Osteoblast (primary cell): Measurements from ENCODE around the gene TMC4. TPM values are rescaled to one million over a fixed set of nuclear protein-coding genes. Genes with fewer than 3 reads are reported as not detected.

Experiments used
- DNase-seq: peaks from one replicate; pipeline ENCODE4 v3.0.0; 2011; ENCODE audit warnings: low spot score, mixed read lengths; ENCODE audit not compliant: insufficient read length; ENCODE audit errors: missing footprints
- H2AFZ ChIP-seq: 2 replicates; pipeline ENCODE4 v1.6.0; 2011; ENCODE audit warnings: mild to moderate bottlenecking, low read length
- H3K27ac ChIP-seq: 2 replicates; pipeline ENCODE4 v1.5.1; 2011; ENCODE audit warnings: mild to moderate bottlenecking, low read depth, low read length, moderate library complexity
- H3K27me3 ChIP-seq: 2 replicates; pipeline ENCODE4 v1.6.0; 2012; ENCODE audit warnings: mild to moderate bottlenecking, control low read depth, inconsistent platforms, low read length, moderate library complexity; ENCODE audit not compliant: insufficient read depth
- H3K36me3 ChIP-seq: 2 replicates; pipeline ENCODE4 v1.5.1; 2011; ENCODE audit warnings: mild to moderate bottlenecking, low read length, control low read depth, moderate library complexity; ENCODE audit not compliant: insufficient read depth
- H3K4me1 ChIP-seq: 2 replicates; pipeline ENCODE4 v1.5.1; 2011; ENCODE audit warnings: mild to moderate bottlenecking, low read length, control low read depth, moderate library complexity; ENCODE audit not compliant: insufficient read depth
- H3K4me2 ChIP-seq: 2 replicates; pipeline ENCODE4 v1.6.0; 2011; ENCODE audit warnings: mild to moderate bottlenecking, low read length; ENCODE audit not compliant: insufficient read depth
- H3K4me3 ChIP-seq: fragments of 200-600 bp; sonication (generic); 3 replicates; pipeline ENCODE4 v1.5.1; 2012; ENCODE audit warnings: mild to moderate bottlenecking, low read length, inconsistent platforms; ENCODE audit not compliant: insufficient read depth
- H3K79me2 ChIP-seq: 2 replicates; pipeline ENCODE4 v1.6.0; 2012; ENCODE audit warnings: mild to moderate bottlenecking, low read length, control low read depth, inconsistent platforms; ENCODE audit not compliant: insufficient read depth
- H3K9me3 ChIP-seq: 2 replicates; pipeline ENCODE4 v1.5.1; 2011; ENCODE audit warnings: low read depth, low read length, control low read depth
- H4K20me1 ChIP-seq: 2 replicates; pipeline ENCODE4 v1.6.0; 2012; ENCODE audit warnings: mild to moderate bottlenecking, low read length, control low read depth; ENCODE audit not compliant: insufficient read depth
- total RNA-seq: library from RNA; depleted of rRNA; stranded (reverse); fragments of >200 nt; gene quantifications from 2 replicates; pipeline ENCODE4 v1.2.3, GENCODE V29; 2012
- TF ChIP-seq, protein P1 (sequence below): IDR thresholded peaks from 2 replicates; pipeline ENCODE4 v1.5.1; 2011; ENCODE audit warnings: mild to moderate bottlenecking, low read depth, low read length, moderate library complexity; ENCODE audit errors: extremely low read depth

The TMC4 gene
- total RNA-seq, 1 donor, result 0.72 TPM

- H3K4me2 ChIP-seq, result peak overlapping the region; percentile 99
- DNase-seq, result peak; percentile 92
- peaks cover 37% of the 10 kb centered on the region for H3K79me2 ChIP-seq
- peaks cover 19% of the 10 kb centered on the region for H3K4me1 ChIP-seq
- TF ChIP-seq, protein P1, sequence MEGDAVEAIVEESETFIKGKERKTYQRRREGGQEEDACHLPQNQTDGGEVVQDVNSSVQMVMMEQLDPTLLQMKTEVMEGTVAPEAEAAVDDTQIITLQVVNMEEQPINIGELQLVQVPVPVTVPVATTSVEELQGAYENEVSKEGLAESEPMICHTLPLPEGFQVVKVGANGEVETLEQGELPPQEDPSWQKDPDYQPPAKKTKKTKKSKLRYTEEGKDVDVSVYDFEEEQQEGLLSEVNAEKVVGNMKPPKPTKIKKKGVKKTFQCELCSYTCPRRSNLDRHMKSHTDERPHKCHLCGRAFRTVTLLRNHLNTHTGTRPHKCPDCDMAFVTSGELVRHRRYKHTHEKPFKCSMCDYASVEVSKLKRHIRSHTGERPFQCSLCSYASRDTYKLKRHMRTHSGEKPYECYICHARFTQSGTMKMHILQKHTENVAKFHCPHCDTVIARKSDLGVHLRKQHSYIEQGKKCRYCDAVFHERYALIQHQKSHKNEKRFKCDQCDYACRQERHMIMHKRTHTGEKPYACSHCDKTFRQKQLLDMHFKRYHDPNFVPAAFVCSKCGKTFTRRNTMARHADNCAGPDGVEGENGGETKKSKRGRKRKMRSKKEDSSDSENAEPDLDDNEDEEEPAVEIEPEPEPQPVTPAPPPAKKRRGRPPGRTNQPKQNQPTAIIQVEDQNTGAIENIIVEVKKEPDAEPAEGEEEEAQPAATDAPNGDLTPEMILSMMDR, result no peak
- peaks cover 26% of the 10 kb centered on the region for H3K36me3 ChIP-seq
- H4K20me1 ChIP-seq, result peaks cover 29% of the 10 kb centered on the region
- peak overlapping the region; percentile 76 for H3K4me3 ChIP-seq
- H3K27ac ChIP-seq, result peak overlapping the region; percentile 71
- no peaks in the 10 kb centered on the region for H3K27me3 ChIP-seq
- peak overlapping the region; percentile 81 for H2AFZ ChIP-seq
- no peaks in the 10 kb centered on the region for H3K9me3 ChIP-seq
Measured at GRCh38 chr19:54136086-54136863, 36.7 kb downstream of the TMC4 start.

GRCh38 chr19:54133957-54134590 lies 38.9 kb downstream of the TMC4 start:
- TF ChIP-seq, protein P1, result no peak
- H3K27me3 ChIP-seq, result no peaks in the 10 kb centered on the region

DNA sequence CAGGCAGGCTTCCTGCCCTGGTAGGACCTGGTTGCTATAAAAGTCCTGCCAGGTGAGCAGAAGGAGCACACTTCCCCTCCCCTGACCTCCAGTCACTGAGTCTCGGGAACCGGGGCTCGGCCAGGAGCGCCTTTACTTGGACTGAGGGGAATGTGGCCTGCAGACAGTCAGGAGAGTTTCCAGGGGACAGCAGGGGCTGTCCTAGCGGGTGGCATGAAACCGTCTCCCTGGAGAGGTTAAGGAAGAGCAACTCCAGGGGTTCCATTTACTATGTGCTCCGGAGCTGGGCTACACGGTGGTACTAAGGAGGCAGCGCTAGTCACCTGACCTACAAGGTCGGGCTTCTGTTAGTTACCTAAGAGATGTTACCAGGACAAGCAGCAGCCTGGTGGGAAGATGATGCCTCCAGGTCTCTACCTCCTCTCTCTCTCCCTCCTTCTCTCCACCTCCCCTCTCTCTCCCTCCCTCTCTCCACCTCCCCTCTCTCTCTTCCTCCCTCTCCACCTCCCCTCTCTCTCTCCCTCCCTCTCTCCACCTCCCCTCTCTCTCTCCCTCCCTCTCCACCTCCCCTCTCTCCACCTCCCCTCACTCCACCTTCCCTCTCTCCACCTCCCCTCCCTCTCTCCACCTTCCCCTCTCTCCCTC lies 39.5 kb downstream of the TMC4 start:
- Histone ChIP-seq H3K4me2 (no peak overlapping the region), H3K27ac (no peak overlapping the region), H2AFZ (no peak overlapping the region), H3K9me3 (no peaks in the 10 kb centered on the region), H3K36me3 (peaks cover 22% of the 10 kb centered on the region), H3K79me2 (peaks cover 9% of the 10 kb centered on the region), H4K20me1 (peaks cover 1% of the 10 kb centered on the region), H3K4me1 (peaks cover 11% of the 10 kb centered on the region), H3K4me3 (no peak overlapping the region), H3K27me3 (no peaks in the 10 kb centered on the region)
- DNase-seq, result no peak
- TF ChIP-seq, protein P1, result no peak

More at GRCh38 chr19:54133957-54134590, 38.9 kb downstream of the TMC4 start:
- no peak overlapping the region for H2AFZ ChIP-seq
- H3K4me3 ChIP-seq, result no peak overlapping the region
- H3K36me3 ChIP-seq, result peaks cover 23% of the 10 kb centered on the region
- H3K4me1 ChIP-seq, result peaks cover 16% of the 10 kb centered on the region
- H3K4me2 ChIP-seq, result no peak overlapping the region
- no peak overlapping the region for H3K27ac ChIP-seq
- H3K9me3 ChIP-seq, result no peaks in the 10 kb centered on the region
- peaks cover 7% of the 10 kb centered on the region for H4K20me1 ChIP-seq
- H3K79me2 ChIP-seq, result peaks cover 15% of the 10 kb centered on the region
- DNase-seq, result no peak

- H3K4me1 ChIP-seq, result no peaks in the 10 kb centered on the region
- no peak for DNase-seq
- H3K36me3 ChIP-seq, result peaks cover 36% of the 10 kb centered on the region
- no peaks in the 10 kb centered on the region for H4K20me1 ChIP-seq
- H2AFZ ChIP-seq, result no peak overlapping the region
- no peaks in the 10 kb centered on the region for H3K9me3 ChIP-seq
- H3K79me2 ChIP-seq, result no peaks in the 10 kb centered on the region
- no peak overlapping the region for H3K4me3 ChIP-seq
- no peak overlapping the region for H3K4me2 ChIP-seq
- no peaks in the 10 kb centered on the region for H3K27me3 ChIP-seq
- TF ChIP-seq, protein P1, result no peak
- no peak overlapping the region for H3K27ac ChIP-seq
Measured at GRCh38 chr19:54129617-54129996, 43.4 kb downstream of the TMC4 start.
